HCT116 (cell line): Measurements from ENCODE around the gene CACNA1A.

Experiments
- CEBPB ChIP-seq: IDR thresholded peaks from 2 replicates; pipeline ENCODE4 v1.6.1; 2012; ENCODE audit warnings: low read depth
- EZH2 ChIP-seq: fragments of 200-600 bp; sonication (generic); IDR thresholded peaks from 2 replicates; pipeline ENCODE4 v1.6.1; 2017; ENCODE audit warnings: antibody characterized with exemption, mixed run types
- POLR2A ChIP-seq: IDR thresholded peaks from 2 replicates; pipeline ENCODE4 v1.7.0; 2011; ENCODE audit warnings: borderline replicate concordance; ENCODE audit not compliant: insufficient read depth, insufficient read length; ENCODE audit errors: extremely low read depth
- POLR2AphosphoS5 ChIP-seq: IDR thresholded peaks from 2 replicates; pipeline ENCODE4 v1.6.1; 2011; ENCODE audit warnings: mild to moderate bottlenecking, low read depth, low read length, moderate library complexity
- RAD21 ChIP-seq: IDR thresholded peaks from 2 replicates; pipeline ENCODE4 v1.6.1; 2012; ENCODE audit warnings: low read depth, mild to moderate bottlenecking
- TCF7L2 ChIP-seq: IDR thresholded peaks from 2 replicates; pipeline ENCODE4 v1.7.0; 2011; ENCODE audit warnings: borderline replicate concordance, inconsistent platforms; ENCODE audit not compliant: insufficient read depth, insufficient read length; ENCODE audit errors: extremely low read depth
- YY1 ChIP-seq: IDR thresholded peaks from 2 replicates; pipeline ENCODE4 v1.6.1; 2011; ENCODE audit warnings: low read length, low read depth, moderate library complexity, mild to moderate bottlenecking; ENCODE audit not compliant: insufficient replicate concordance; ENCODE audit errors: extremely low read depth
- ZFX ChIP-seq: fragments of 450-650 bp; IDR thresholded peaks from 2 replicates; pipeline ENCODE4 v1.6.1; 2017
- ZNF274 ChIP-seq: fragments of 200-500 bp; sonication (Bioruptor generic); IDR thresholded peaks from 2 replicates; pipeline ENCODE4 v1.6.1; 2014; ENCODE audit warnings: mild to moderate bottlenecking, low read depth, low read length, inconsistent platforms
- TF ChIP-seq, protein P1 (sequence below), 3 experiments: fragments of 200-600 bp in 1 of 3; sonication (generic) in 1 of 3; IDR thresholded peaks in 2 of 3; conservative IDR thresholded peaks in 1 of 3; 2 replicates each; pipeline ENCODE4 v1.5.1; 2012 to 2017; ENCODE audit warnings: low read depth in 2 of 3, low read length in 2 of 3, antibody characterized with exemption in 1 of 3, borderline replicate concordance in 1 of 3, control low read depth in 1 of 3, mild to moderate bottlenecking in 1 of 3, mixed read lengths in 1 of 3, mixed run types in 1 of 3, moderate library complexity in 1 of 3; ENCODE audit not compliant: insufficient read depth in 1 of 3

DNA sequence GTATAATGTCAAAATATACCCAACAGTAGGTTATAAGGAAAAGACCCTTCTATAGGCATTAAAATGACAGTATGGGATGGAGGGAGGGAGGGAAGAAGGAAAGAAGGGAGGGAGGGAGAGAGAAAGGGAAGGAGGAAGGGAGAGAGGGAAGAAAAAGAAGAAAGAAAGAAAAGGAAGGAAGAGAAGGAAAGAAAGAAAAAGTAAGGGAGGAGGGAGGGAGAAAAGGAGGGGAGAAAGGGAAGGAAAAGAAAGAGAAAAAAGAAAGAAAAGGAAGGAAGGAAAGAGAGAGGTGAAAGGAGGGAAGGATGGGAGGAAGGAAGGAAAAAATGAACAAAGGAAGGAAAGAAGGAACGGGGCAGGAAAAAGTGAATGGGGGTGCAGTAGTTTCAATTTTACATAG lies 35.3 kb upstream of the CACNA1A start:
- TF ChIP-seq YY1, result no peak
- TF ChIP-seq RAD21, result no peak
- no peak for TF ChIP-seq ZNF274
- no peak for TF ChIP-seq POLR2AphosphoS5
- TF ChIP-seq, protein P1, sequence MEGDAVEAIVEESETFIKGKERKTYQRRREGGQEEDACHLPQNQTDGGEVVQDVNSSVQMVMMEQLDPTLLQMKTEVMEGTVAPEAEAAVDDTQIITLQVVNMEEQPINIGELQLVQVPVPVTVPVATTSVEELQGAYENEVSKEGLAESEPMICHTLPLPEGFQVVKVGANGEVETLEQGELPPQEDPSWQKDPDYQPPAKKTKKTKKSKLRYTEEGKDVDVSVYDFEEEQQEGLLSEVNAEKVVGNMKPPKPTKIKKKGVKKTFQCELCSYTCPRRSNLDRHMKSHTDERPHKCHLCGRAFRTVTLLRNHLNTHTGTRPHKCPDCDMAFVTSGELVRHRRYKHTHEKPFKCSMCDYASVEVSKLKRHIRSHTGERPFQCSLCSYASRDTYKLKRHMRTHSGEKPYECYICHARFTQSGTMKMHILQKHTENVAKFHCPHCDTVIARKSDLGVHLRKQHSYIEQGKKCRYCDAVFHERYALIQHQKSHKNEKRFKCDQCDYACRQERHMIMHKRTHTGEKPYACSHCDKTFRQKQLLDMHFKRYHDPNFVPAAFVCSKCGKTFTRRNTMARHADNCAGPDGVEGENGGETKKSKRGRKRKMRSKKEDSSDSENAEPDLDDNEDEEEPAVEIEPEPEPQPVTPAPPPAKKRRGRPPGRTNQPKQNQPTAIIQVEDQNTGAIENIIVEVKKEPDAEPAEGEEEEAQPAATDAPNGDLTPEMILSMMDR (IDR thresholded peaks at IDR 0.05 in 2 of 3, conservative IDR thresholded peaks at IDR 0.05 in 1 of 3; ENCODE audit: borderline replicate concordance in 1 of 3, insufficient read depth in 1 of 3, low read depth in 2 of 3, low read length in 2 of 3), result no peak
- no peak for TF ChIP-seq CEBPB
- TF ChIP-seq POLR2A, result no peak
- no peak for TF ChIP-seq ZFX
- TF ChIP-seq EZH2, result no peak
- no peak for TF ChIP-seq TCF7L2
